RKO (cell line): ENCODE results near the gene ZFR2.
"Not testable (repeated sequence)": the region's sequence is repeated elsewhere in the genome, so short reads cannot be mapped to it uniquely, and the experiment has no call there.

Source experiments
- DNase-seq: peaks from one replicate; pipeline ENCODE4 v3.0.0-alpha.2; 2016; ENCODE audit warnings: low spot score

The ZFR2 gene

DNA sequence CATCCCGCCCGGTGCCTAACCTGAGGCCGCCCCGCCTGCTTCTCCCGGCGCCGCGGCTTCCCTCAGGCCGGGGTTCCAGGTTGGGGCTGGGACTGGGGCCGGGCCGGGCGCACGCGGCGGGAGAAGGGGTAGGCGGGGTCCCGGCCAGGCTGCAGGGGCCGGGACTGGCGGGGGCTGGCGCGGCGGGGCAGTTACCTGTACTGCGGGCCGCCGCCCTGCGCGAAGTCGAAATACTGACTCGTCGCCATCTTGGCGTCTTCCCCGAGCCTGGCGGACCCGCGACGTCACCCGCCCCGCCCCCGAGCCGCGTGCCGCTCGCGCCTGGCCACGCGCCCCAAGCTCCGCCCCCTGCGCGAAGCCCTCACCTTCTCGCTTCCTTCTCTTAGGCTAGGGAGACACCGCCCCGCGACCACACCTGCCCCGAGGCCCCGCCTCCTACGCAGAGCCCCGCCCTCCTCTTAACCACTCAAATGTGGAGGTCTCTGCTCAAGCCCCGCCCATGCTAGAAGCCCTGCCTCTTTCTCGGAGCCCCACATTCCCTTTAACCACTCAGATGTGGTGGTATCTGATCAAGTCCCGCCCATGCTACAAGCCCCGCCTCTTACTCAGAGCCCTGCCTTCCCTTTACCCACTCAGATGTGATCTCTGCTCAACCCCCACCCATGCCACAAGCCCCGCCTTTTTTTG is at the start of gene ZFR2:
TSS of gene ZFR2 (minus strand) at position 269 of the 687 bp plus-strand sequence. CDS start at position 248, 21 bp downstream.
- no peak for DNase-seq

DNA sequence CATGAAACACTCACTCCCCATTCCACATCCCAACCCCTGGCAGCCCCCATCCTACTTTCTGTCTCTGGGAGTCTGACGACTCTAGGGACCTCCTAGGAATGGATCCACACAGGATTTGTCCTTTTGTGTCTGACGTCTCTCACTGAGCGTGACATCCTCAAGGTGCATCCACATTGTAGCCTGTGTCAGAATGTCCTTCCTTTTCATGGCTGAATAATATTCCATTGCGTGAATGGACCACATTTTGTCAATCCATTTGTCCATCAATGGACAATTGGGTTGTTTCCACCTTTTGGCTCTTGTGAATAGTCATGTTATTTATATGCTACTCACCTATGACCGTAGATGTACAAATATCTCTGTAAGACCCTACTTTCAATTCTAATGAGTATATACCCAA is 47.2 kb upstream of the ZFR2 start:
- DNase-seq, result no peak

DNA sequence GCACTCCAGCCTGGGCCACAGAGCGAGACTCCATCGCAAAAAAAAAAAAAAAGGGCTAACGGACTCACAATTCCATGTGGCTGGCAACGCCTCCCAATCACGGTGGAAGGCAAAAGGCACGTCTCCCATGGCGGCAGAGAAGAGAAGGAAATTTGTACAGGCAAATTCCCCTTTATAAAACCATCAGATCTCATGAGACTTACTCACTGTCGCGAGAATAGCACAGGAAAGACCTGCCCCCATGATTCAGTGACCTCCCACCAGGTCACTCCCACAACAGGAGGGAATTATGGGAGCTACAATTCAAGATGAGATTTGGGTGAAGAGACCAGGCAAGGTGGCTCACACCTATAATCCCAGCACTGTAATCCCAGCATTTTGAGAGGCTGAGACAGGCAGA is 45.4 kb upstream of the ZFR2 start:
- no peak for DNase-seq

DNA sequence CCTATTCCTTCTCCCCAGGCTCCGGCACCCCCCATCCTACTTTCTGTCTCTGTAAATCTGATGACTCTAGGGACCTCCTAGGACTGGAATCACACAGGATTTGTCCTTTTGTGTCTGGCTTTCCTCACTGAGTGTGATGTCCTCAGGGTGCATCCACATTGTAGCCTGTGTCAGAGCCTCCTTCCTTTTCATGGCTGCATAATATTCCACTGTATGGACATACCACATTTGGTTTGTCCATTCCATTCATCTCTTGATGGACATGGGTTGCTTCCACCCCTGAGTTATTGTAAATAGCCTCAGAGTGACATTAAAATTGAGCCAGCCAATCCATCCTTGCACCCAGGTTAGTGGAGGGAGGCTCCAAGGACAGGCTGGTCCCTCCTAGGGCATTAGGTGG is 41.3 kb upstream of the ZFR2 start:
- DNase-seq, result no peak

GRCh38 chr19:3908266-3909054 is 39.6 kb upstream of the ZFR2 start:
- DNase-seq, result no peak

- no peak for DNase-seq
These were observed 38.9 kb upstream of the ZFR2 start for GRCh38 chr19:3907626-3908265.

- DNase-seq, result no peak
These were observed 35.4 kb upstream of the ZFR2 start for GRCh38 chr19:3904233-3904632.

DNA sequence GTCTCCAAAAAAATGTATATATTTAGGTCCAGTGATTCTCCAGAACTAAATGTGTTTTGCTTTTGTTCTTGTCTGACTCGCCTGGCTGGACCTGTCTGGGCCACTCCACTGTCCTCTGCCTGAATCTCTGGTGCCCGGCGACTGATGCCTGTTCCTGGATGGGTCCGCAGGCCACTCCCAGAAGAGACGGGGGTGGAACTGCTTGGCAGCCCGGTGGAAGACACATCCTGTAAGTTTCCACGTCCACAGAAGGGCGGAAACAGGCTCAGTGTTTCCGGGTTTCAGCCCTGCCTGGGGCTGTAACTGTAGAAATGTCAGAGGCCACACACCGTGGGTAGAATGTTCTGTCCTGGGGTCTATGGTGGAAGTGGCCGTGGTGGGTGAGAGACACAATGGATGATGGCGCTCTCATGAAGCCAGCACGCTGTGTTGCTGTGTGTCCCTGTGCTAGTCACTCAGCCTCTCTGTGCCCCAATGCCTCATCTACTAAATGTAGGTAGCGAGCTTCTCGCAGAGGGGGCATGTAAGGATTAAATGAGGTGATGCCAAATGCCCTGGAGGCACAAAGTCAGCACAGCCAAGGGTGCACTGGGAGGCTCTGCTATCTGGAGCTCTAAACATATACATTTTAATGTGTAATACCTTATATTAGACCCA is 33.6 kb upstream of the ZFR2 start:
- DNase-seq, result no peak

DNA sequence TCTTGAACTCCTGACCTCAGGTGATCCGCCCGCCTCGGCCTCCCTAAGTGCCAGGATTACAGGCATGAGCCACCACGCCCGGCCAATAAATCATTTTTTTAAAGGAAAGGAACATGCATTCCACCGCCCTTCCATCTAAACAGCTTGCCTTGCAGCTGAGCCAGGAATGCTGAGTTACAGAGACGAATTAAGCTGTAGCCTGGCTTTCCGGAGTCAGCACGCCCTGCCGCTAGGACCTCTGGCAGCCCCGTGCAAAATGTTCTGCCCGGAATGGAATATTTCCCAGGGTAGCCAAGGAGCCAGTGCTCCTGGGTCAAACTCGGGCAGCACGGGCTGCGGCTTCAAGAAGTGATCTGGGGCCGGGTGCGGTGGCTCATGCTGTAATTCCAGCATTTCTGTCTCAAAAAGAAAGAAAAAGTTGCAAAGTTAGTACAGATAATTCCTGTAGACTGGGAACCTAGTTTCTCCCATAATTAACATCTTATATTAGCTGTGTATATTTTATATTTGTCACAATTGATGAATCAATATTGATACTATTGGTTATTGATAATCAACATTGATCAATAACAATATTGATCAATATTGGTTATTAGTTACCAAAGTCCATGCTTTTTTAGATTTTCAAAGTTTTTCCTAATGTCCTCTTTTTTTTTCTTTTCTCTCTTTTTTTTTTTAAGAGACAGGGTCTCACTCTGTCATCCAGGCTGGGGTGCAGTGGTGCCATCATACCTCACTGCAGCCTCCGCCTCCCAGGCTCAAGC is 30.9 kb upstream of the ZFR2 start:
- DNase-seq, result no peak

DNA sequence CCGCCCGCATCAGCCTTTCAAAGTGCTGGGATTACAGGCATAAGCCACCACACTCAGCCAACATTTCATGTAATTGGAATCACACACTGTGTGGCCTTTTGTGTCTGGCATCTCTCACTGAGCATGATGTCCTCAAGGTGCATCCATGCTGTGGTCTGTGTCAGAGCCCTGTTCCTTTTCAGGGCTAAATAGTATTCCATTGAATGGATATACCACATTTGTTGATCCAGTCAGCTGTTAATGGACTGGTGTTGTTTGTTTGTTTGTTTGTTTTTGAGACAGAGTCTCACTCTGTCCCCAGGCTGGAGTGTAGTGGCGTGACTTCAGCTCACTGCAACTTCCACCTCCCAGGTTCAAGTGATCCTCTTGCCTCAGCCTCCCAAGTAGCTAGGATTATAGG is 29.6 kb upstream of the ZFR2 start:
- DNase-seq, result no peak

GRCh38 chr19:3897936-3898335 is 29.1 kb upstream of the ZFR2 start:
- DNase-seq, result no peak

DNA sequence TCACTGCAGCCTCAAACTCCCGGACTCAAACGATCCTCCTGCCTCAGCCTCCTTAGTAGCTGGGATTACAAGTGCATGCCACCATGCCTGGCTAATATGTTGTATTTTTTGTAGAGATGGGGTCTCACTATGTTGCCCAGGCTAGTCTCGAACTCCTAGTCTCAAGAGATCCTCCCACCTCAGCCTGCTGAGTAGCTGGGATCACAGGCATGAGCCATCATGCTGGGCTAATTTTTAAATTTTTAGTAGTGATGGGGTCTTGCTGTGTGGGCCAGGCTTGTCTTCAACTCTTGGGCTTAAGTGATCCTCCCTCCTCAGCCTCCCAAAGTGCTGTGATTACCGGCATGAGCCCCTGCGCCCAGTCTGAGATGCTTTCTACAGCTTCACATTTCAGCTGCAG is 26.9 kb upstream of the ZFR2 start:
- DNase-seq, result no peak

DNA sequence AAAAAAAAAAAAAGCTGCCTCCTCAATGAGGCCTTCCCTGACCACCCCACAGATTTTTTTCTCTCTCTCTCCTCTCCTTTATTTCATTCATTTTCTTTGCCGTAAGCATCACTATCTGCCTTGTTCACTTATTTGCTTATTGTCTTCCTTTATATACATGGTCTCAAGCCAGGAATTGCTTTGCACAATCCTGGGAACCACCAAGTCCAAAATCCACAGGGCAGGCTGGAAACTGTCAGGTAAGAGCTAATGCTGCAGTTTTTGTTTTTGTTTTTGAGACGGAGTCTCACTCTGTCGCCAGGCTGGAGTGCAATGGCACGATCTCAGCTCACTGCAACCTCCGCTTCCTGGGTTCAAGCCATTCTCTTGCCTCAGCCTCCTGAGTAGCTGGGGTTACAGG is 26.1 kb upstream of the ZFR2 start:
- not testable (repeated sequence) for DNase-seq

- no peak for DNase-seq
These were observed 24.8 kb upstream of the ZFR2 start for GRCh38 chr19:3893509-3894179.

GRCh38 chr19:3890591-3890990 is 21.8 kb upstream of the ZFR2 start:
- no peak for DNase-seq

- DNase-seq, result no peak
These were observed 13.2 kb upstream of the ZFR2 start for GRCh38 chr19:3882041-3882384.

DNA sequence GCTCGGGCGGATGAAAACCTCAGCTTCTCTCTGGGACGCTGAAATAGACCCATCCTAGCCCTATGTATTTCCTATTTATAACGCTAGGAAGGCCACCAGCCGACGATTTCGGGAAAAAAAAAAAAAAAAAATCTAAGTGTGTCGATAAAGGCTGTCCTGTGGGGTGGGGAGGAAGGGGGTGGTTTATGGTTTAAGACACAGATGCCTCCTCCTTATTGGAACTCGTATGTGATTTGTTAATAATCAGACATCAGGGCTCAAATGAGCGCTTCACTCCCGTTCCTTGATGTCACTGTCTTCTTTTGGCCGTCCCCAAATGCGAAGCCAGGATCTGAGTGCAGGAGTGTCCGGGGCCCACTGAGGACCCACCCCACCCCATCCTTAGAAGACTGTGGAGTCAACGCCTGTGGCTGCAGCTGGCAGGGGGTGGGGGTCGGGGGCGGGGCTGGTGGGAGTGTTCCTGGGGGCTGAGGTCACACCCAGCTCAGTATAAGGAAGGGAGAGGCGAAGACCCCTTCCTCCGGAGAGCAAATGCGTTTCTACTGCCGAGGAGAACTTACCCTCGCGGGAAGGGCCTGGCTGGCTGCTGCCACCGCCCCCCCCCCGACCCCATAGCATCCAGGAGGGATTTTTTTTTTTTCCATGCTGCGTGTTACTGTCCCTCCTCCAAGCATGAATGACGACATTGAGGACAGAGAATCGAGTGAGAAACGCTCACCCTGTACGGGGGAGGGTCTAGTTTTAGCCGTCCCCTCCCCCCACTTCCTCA is 12.6 kb upstream of the ZFR2 start:
- DNase-seq, result no peak

- DNase-seq, result no peak
These were observed 11.8 kb upstream of the ZFR2 start, which contains the start of gene ATCAY for GRCh38 chr19:3880471-3881271. Gene ATCAY (plus strand): TSS chr19:3880685. CDS start chr19:3885768, 5,083 bp downstream.

- DNase-seq, result no peak
These were observed 10.8 kb upstream of the ZFR2 start for GRCh38 chr19:3879656-3880055.

GRCh38 chr19:3874695-3875094 is 5.9 kb upstream of the ZFR2 start:
- not testable (repeated sequence) for DNase-seq
